GM12878 (cell line): Measurements from ENCODE around the gene TLX1. TPM values are rescaled to one million over a fixed set of nuclear protein-coding genes. Genes with fewer than 3 reads are reported as not detected.

Experiments used
- ATAC-seq: fragments of 200-7000 bp; cut with Tn5 transposase; 3 replicates; pipeline ENCODE4 v1.9.1; 2020; ENCODE audit warnings: mild to moderate bottlenecking, moderate library complexity
- BruUV-seq: library from RNA; stranded (reverse); fragments of 400-500 nt; replicated peaks from 2 replicates; lab custom pipeline; 2021; lab: Mats Ljungman, UMichigan
- CTCF ChIA-PET: fragments of 300-600 bp; sonication (Branson Sonifier 250); formaldehyde crosslinking; extraction: SDS; loops from one replicate; lab custom pipeline; 2021; ENCODE audit warnings: inconsistent platforms; lab: Yijun Ruan, JAX
- POLR2A ChIA-PET: fragments of 350-600 bp; formaldehyde crosslinking; extraction: SDS; loops from one replicate; lab custom pipeline; 2021; ENCODE audit warnings: inconsistent platforms; lab: Charles Lee
- RAD21 ChIA-PET: fragments of 300-600 bp; sonication (Branson Sonifier 250); formaldehyde crosslinking; loops from one replicate; lab custom pipeline; 2023; ENCODE audit warnings: antibody characterized with exemption; ENCODE audit not compliant: unreplicated experiment; lab: Charles Lee
- SMC1A ChIA-PET: fragments of 300-600 bp; sonication (Branson Sonifier 250); formaldehyde crosslinking; loops from one replicate; lab custom pipeline; 2023; ENCODE audit not compliant: unreplicated experiment, uncharacterized antibody; lab: Charles Lee
- DNase-seq: peaks from one replicate; pipeline ENCODE4 v3.0.0-alpha.2; 2011; ENCODE audit warnings: low read depth, low spot score
- FAIRE-seq: peaks from 3 replicates; lab custom pipeline; 2011; peaks lifted over from hg19 to GRCh38; lab: Jason Lieb, UNC
- H2AFZ ChIP-seq: 2 replicates; pipeline ENCODE4 v1.6.0; 2011; ENCODE audit warnings: low read depth, low read length, control low read depth; ENCODE audit not compliant: control insufficient read depth
- H3K27ac ChIP-seq: 2 replicates; pipeline ENCODE4 v1.5.1; 2011; ENCODE audit warnings: control low read depth; ENCODE audit not compliant: control insufficient read depth, insufficient read depth
- H3K27me3 ChIP-seq, 2 experiments: replicated peaks in 1 of 2; 2 replicates each; pipeline versions ENCODE4 v1.6.0 to v1.6.1; 2011; ENCODE audit warnings: low read length in 1 of 2; ENCODE audit not compliant: control insufficient read depth in 2 of 2, insufficient read depth in 2 of 2
- H3K36me3 ChIP-seq, 2 experiments: 2 replicates each; pipeline ENCODE4 v1.5.1; 2011; ENCODE audit warnings: low read length in 1 of 2; ENCODE audit not compliant: control insufficient read depth in 2 of 2, insufficient read depth in 2 of 2
- H3K4me1 ChIP-seq: 2 replicates; pipeline ENCODE4 v1.6.1; 2011; ENCODE audit warnings: mild to moderate bottlenecking, low read length, moderate library complexity, mixed read lengths; ENCODE audit not compliant: control insufficient read depth, insufficient read depth
- H3K4me2 ChIP-seq: 2 replicates; pipeline ENCODE4 v1.6.0; 2011; ENCODE audit warnings: control low read depth; ENCODE audit not compliant: control insufficient read depth, insufficient read depth
- H3K4me3 ChIP-seq: fragments of 200-600 bp; sonication (generic); 2 replicates; pipeline ENCODE4 v1.5.1; 2016
- H3K79me2 ChIP-seq: 2 replicates; pipeline ENCODE4 v1.6.0; 2011; ENCODE audit warnings: low read length; ENCODE audit not compliant: control insufficient read depth, insufficient read depth
- H3K9ac ChIP-seq: 2 replicates; pipeline ENCODE4 v1.8.0; 2011; ENCODE audit warnings: low read length, control low read depth, mixed read lengths; ENCODE audit not compliant: control insufficient read depth, insufficient read depth
- H3K9me3 ChIP-seq: replicated peaks from 3 replicates; pipeline ENCODE4 v1.5.1; 2011; ENCODE audit warnings: mild to moderate bottlenecking, low read length; ENCODE audit not compliant: control insufficient read depth, insufficient read depth
- H4K20me1 ChIP-seq: 2 replicates; pipeline ENCODE4 v1.6.0; 2011; ENCODE audit not compliant: control insufficient read depth, insufficient read depth
- BCL11A ChIP-seq: IDR thresholded peaks from 2 replicates; pipeline ENCODE4 v1.6.1; 2011; ENCODE audit warnings: low read depth, low read length
- CBX3 ChIP-seq: fragments of 200-600 bp; sonication (generic); IDR thresholded peaks from 2 replicates; pipeline ENCODE4 v1.6.1; 2016; ENCODE audit warnings: low read depth, borderline replicate concordance
- EP300 ChIP-seq, 2 experiments: fragments of 150-350 bp in 1 of 2; IDR thresholded peaks; 2 replicates each; pipeline ENCODE4 v1.6.1; 2011 to 2012; ENCODE audit warnings: low read depth in 2 of 2, low read length in 2 of 2, borderline replicate concordance in 1 of 2, improper control_type of control experiment in 1 of 2, inconsistent platforms in 1 of 2; ENCODE audit not compliant: control insufficient read depth in 1 of 2
- GABPA ChIP-seq: IDR thresholded peaks from 2 replicates; pipeline ENCODE4 v1.6.1; 2014; ENCODE audit warnings: antibody characterized with exemption, low read depth, mild to moderate bottlenecking, inconsistent platforms
- HCFC1 ChIP-seq: fragments of 150-350 bp; IDR thresholded peaks from 2 replicates; pipeline ENCODE4 v1.6.1; 2014; ENCODE audit warnings: low read length
- HDAC2 ChIP-seq: fragments of 200-600 bp; sonication (generic); IDR thresholded peaks from 2 replicates; pipeline ENCODE4 v1.6.1; 2017
- HDGF ChIP-seq: fragments of 450-650 bp; IDR thresholded peaks from 2 replicates; pipeline ENCODE4 v1.6.1; 2016; ENCODE audit warnings: antibody characterized with exemption
- MYB ChIP-seq: fragments of 150-350 bp; IDR thresholded peaks from 2 replicates; pipeline ENCODE4 v1.6.1; 2014; ENCODE audit warnings: mild to moderate bottlenecking, low read depth, low read length, borderline replicate concordance
- NFYB ChIP-seq: IDR thresholded peaks from 2 replicates; pipeline ENCODE4 v1.6.1; 2011; ENCODE audit warnings: low read depth, mild to moderate bottlenecking, low read length, improper control_type of control experiment, moderate library complexity; ENCODE audit not compliant: insufficient read depth
- PAX8 ChIP-seq: fragments of 450-650 bp; IDR thresholded peaks from 2 replicates; pipeline ENCODE4 v1.6.1; 2017; ENCODE audit warnings: mild to moderate bottlenecking, moderate library complexity
- RAD21 ChIP-seq: IDR thresholded peaks from 2 replicates; pipeline ENCODE4 v1.6.1; 2011; ENCODE audit warnings: mild to moderate bottlenecking, low read depth, low read length, moderate library complexity; ENCODE audit not compliant: insufficient read depth
- TCF7 ChIP-seq: IDR thresholded peaks from 2 replicates; pipeline ENCODE4 v1.6.1; 2014; ENCODE audit warnings: antibody characterized with exemption, borderline replicate concordance
- YBX1 ChIP-seq: fragments of 450-650 bp; IDR thresholded peaks from 2 replicates; pipeline ENCODE4 v1.6.1; 2016; ENCODE audit warnings: antibody characterized with exemption
- WGBS: methylation state at CpG from one replicate; pipeline ENCODE4 v1.1.6; 2016; ENCODE audit warnings: low lambda C conversion rate; ENCODE audit not compliant: insufficient replicate concordance, insufficient coverage; ENCODE audit errors: missing lambda C conversion rate; 5-methylcytosine and 5-hydroxymethylcytosine counted together
- in situ Hi-C: fragments of 300-500 bp; cut with MboI; formaldehyde crosslinking; loops from 9 replicates; pipeline ENCODE4 v1.14.3; 2018; ENCODE audit warnings: mixed read lengths
- intact Hi-C: fragments of 100-400 bp; cut with micrococcal nuclease; formaldehyde crosslinking; loops from one replicate; pipeline ENCODE4 v1.14.2; 2022; ENCODE audit not compliant: unreplicated experiment
- polyA plus RNA-seq, 11 experiments: library from polyadenylated mRNA; depleted of rRNA in 4 of 11; unstranded in 6 of 11; stranded (reverse) in 5 of 11; fragments of >200 nt; fragmentation: Nextera tagmentation in 4 of 11; fragmentation: Illumina TruSeq in 1 of 11; extraction: Ambion mirVana in 4 of 11; extraction: Trizol in 1 of 11; gene quantifications; 1 replicate in 1 of 11; 2 replicates in 10 of 11; pipeline versions ENCODE4 v1.2.1 to v1.2.3, GENCODE V29; 2011 to 2016; ENCODE audit warnings: inconsistent platforms in 2 of 11, missing spikeins in 2 of 11, low read depth in 1 of 11
- total RNA-seq, 4 experiments: library from RNA; depleted of rRNA in 3 of 4; stranded (reverse); fragments of >200 nt in 3 of 4; fragmentation: Illumina TruSeq in 1 of 4; extraction: Trizol in 1 of 4; gene quantifications; 2 replicates each; pipeline versions ENCODE4 v1.2.1 to v1.2.3, GENCODE V29; 2013 to 2021
- TF ChIP-seq, protein P1 (sequence below): fragments of 450-650 bp; IDR thresholded peaks from 2 replicates; pipeline ENCODE4 v1.6.1; 2016; ENCODE audit warnings: mild to moderate bottlenecking, moderate library complexity, borderline replicate concordance
- TF ChIP-seq, protein P2 (sequence below): IDR thresholded peaks from 2 replicates; pipeline ENCODE4 v1.6.1; 2012; ENCODE audit warnings: low read depth, low read length, improper control_type of control experiment

The TLX1 gene
- total and polyA plus RNA-seq, 10 of the 15 experiments (the other 5 are each of a cell fraction or from before 2014, with no cell fraction given), result not detected

GRCh38 chr10:101107771-101108170 is 23.3 kb upstream of the TLX1 start (continued):
- TF ChIP-seq EP300 (IDR thresholded peaks at IDR 0.05; ENCODE audit: borderline replicate concordance in 1 of 2, control insufficient read depth in 1 of 2, low read depth in 2 of 2, low read length in 2 of 2), result no peak
- no peak for TF ChIP-seq HCFC1
- TF ChIP-seq RAD21, result no peak

DNA sequence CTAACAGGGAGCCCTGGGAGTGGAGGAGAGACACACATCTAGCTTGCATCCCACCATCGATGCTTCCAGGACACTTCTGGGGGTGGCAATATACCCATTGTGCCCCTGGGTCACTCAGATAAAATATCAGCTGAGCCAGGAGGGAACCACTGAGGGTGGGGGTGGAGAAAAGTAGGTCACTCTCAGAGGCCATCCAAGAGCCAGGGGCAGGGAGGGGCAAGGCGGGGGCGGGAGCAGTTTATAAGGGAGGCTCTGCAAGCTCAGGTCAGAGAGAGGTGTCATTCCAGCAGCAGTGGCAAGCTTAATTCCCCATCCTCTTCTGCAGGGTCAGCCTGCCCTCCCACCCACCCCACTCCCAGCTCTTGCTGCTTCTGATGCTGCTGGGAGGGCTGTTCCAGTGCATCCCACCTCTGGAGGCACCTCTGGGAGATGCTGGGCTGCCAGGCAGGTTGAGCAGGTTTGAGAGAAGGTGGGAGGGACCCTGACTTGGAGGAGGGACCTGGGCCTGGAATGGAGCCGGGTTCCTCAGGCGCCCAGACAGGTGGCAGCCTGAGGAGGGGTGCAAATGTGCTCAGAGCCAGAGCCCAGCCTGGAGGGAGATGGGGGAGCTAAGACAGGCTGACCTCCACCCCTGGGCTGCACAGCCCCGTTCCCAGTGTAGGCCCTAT is 20.1 kb upstream of the TLX1 start:
- in situ Hi-C loops, result no loop called here
- SMC1A ChIA-PET, result no interaction called here
- H3K27me3 ChIP-seq, result peaks cover 0 to 2% of the 10 kb centered on the region in 2 experiments; a peak in 2 of 4 replicates
- no peaks in the 10 kb centered on the region for H3K9me3 ChIP-seq
- H3K4me1 ChIP-seq, result no peaks in the 10 kb centered on the region
- FAIRE-seq, result no peak
- WGBS, result 5% methylated on average over 6 of the region's 6 CpGs
- H3K4me3 ChIP-seq, result no peak overlapping the region
- H2AFZ ChIP-seq, result no peak overlapping the region
- no peak overlapping the region for H3K27ac ChIP-seq
- H3K36me3 ChIP-seq, result no peaks in the 10 kb centered on the region
- no peak for DNase-seq
- POLR2A ChIA-PET, result no interaction called here
- CTCF ChIA-PET, result interaction anchor here (0.7 kb wide), 1 partner anchor 10 kb away, joined by 3 read pairs; no protein-coding TSS in a partner anchor
- no peak for ATAC-seq
- no peaks in the 10 kb centered on the region for H3K79me2 ChIP-seq
- no peak overlapping the region for H3K4me2 ChIP-seq
- intact Hi-C loops, result no loop called here
- no peaks in the 10 kb centered on the region for H4K20me1 ChIP-seq
- RAD21 ChIA-PET, result no interaction called here
- H3K9ac ChIP-seq, result no peak overlapping the region
- BruUV-seq, result no TSS peak
- TF ChIP-seq, protein P1, sequence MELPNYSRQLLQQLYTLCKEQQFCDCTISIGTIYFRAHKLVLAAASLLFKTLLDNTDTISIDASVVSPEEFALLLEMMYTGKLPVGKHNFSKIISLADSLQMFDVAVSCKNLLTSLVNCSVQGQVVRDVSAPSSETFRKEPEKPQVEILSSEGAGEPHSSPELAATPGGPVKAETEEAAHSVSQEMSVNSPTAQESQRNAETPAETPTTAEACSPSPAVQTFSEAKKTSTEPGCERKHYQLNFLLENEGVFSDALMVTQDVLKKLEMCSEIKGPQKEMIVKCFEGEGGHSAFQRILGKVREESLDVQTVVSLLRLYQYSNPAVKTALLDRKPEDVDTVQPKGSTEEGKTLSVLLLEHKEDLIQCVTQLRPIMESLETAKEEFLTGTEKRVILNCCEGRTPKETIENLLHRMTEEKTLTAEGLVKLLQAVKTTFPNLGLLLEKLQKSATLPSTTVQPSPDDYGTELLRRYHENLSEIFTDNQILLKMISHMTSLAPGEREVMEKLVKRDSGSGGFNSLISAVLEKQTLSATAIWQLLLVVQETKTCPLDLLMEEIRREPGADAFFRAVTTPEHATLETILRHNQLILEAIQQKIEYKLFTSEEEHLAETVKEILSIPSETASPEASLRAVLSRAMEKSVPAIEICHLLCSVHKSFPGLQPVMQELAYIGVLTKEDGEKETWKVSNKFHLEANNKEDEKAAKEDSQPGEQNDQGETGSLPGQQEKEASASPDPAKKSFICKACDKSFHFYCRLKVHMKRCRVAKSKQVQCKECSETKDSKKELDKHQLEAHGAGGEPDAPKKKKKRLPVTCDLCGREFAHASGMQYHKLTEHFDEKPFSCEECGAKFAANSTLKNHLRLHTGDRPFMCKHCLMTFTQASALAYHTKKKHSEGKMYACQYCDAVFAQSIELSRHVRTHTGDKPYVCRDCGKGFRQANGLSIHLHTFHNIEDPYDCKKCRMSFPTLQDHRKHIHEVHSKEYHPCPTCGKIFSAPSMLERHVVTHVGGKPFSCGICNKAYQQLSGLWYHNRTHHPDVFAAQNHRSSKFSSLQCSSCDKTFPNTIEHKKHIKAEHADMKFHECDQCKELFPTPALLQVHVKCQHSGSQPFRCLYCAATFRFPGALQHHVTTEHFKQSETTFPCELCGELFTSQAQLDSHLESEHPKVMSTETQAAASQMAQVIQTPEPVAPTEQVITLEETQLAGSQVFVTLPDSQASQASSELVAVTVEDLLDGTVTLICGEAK, result no peak
- TF ChIP-seq HDAC2 (no peak), BCL11A (no peak), YBX1 (no peak), NFYB (no peak), PAX8 (no peak), MYB (no peak), HCFC1 (no peak), GABPA (no peak), CBX3 (no peak), HDGF (no peak), TCF7 (no peak)
- TF ChIP-seq, protein P2, sequence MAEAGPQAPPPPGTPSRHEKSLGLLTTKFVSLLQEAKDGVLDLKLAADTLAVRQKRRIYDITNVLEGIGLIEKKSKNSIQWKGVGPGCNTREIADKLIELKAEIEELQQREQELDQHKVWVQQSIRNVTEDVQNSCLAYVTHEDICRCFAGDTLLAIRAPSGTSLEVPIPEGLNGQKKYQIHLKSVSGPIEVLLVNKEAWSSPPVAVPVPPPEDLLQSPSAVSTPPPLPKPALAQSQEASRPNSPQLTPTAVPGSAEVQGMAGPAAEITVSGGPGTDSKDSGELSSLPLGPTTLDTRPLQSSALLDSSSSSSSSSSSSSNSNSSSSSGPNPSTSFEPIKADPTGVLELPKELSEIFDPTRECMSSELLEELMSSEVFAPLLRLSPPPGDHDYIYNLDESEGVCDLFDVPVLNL, result no peak
